ENCODE data around the gene BSCL2.

BSCL2 gene

DNA sequence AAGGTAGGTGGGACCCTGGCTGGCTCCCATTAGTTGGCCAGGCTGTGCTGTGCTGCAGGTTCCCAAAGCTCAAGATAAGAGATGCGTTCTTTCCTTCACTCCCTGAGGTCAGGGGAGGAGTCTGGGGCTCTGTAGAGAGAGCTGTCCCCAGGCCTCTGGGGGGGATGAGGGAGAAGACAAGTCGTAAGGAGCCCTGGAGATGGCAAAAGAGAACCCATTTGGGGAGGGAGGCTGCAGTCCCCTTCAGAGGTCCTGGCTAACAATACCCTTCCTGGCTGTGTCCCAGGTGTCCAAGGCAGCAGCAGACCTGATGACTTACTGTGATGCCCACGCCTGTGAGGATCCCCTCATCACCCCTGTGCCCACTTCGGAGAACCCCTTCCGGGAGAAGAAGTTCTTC, 1.2 kb upstream of the BSCL2 start:
- Histone ChIP-seq H3K27ac (ENCODE audit: low read length) (peak overlapping the region; percentile 93; the same call in 1 of the 2 replicates), H3K36me3 (replicated peaks; ENCODE audit: insufficient read depth, low read length) (no peaks in the 10 kb centered on the region), H3K9me3 (replicated peaks; ENCODE audit: insufficient read depth, low read length) (no peaks in the 10 kb centered on the region), H3K27me3 (replicated peaks; ENCODE audit: insufficient read depth, low read length) (no peaks in the 10 kb centered on the region), H3K9me2 (replicated peaks; ENCODE audit: insufficient read depth, low read length) (no peaks in the 10 kb centered on the region), H3K9ac (ENCODE audit: low read length) (peak overlapping the region; percentile 93; the same call in 1 of the 2 replicates), H3F3A (ENCODE audit: insufficient read depth, low read length) (peaks cover 53% of the 10 kb centered on the region), H2AFZ (ENCODE audit: low read length) (peak overlapping the region; percentile 68), H3K4me2 (ENCODE audit: low read depth, low read length) (peak overlapping the region; percentile 96), H4K20me1 (ENCODE audit: insufficient read depth, low read length) (no peaks in the 10 kb centered on the region), H3K4me3 (ENCODE audit: low read length) (peak overlapping the region; percentile 70), H3K4me1 (ENCODE audit: low read length) (peaks cover 48% of the 10 kb centered on the region), H3K79me2 (ENCODE audit: low read length) (peaks cover 37% of the 10 kb centered on the region)
- TF ChIP-seq CTCF (IDR thresholded peaks at IDR 0.05; ENCODE audit: low read length), result no peak
- no peak for TF ChIP-seq EZH2 (optimal IDR thresholded peaks at IDR 0.05; ENCODE audit: low read depth, low read length)
- TF ChIP-seq EZH2phosphoT487 (IDR thresholded peaks at IDR 0.05; ENCODE audit: low read length), result no peak
- DNase-seq, result no peak

DNA sequence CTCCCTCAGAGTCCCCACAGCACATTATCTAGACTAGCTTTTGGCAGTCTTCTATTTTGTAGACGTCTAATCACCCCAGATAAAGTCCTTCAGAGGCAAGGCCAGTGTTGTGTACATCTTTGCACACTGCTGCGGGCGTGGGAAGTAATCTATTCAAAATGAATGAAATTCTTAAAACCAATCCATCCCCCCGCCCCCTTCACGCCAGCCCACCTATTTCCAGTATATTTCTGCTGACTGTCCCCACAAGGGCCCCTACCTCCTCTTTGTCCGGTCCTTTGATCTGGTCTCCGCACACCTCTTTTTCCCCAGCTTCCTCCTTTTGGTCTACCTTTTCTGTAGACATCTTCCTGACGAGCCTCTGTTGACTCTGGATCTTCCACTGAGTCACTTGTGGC, 375 bp downstream of the BSCL2 start:
- no peaks in the 10 kb centered on the region for H3K36me3 ChIP-seq (replicated peaks; ENCODE audit: insufficient read depth, low read length)
- H3K9me3 ChIP-seq (replicated peaks; ENCODE audit: insufficient read depth, low read length), result no peaks in the 10 kb centered on the region
- peaks cover 40% of the 10 kb centered on the region for H3F3A ChIP-seq (ENCODE audit: insufficient read depth, low read length)
- H3K9ac ChIP-seq (ENCODE audit: low read length), result no peak overlapping the region
- H3K27ac ChIP-seq (ENCODE audit: low read length), result peak overlapping the region; percentile 2; the same call in 1 of the 2 replicates
- H3K4me3 ChIP-seq (ENCODE audit: low read length), result peak overlapping the region; percentile 83
- H4K20me1 ChIP-seq (ENCODE audit: insufficient read depth, low read length), result no peaks in the 10 kb centered on the region
- H2AFZ ChIP-seq (ENCODE audit: low read length), result peak overlapping the region; percentile 87
- peak overlapping the region; percentile 81; the same call in 1 of the 2 replicates for H3K4me2 ChIP-seq (ENCODE audit: low read depth, low read length)
- peaks cover 35% of the 10 kb centered on the region for H3K4me1 ChIP-seq (ENCODE audit: low read length)
- no peaks in the 10 kb centered on the region for H3K27me3 ChIP-seq (replicated peaks; ENCODE audit: insufficient read depth, low read length)
- no peak for DNase-seq
- TF ChIP-seq EZH2 (optimal IDR thresholded peaks at IDR 0.05; ENCODE audit: low read depth, low read length) (no peak), EZH2phosphoT487 (IDR thresholded peaks at IDR 0.05; ENCODE audit: low read length) (no peak), CTCF (IDR thresholded peaks at IDR 0.05; ENCODE audit: low read length) (no peak)
- H3K9me2 ChIP-seq (replicated peaks; ENCODE audit: insufficient read depth, low read length), result no peaks in the 10 kb centered on the region
- peaks cover 26% of the 10 kb centered on the region for H3K79me2 ChIP-seq (ENCODE audit: low read length)

GRCh38 chr11:62705880-62706849, 1.1 kb downstream of the BSCL2 start:
- peak; percentile 92 for DNase-seq
- no peaks in the 10 kb centered on the region for H3K9me3 ChIP-seq (replicated peaks; ENCODE audit: insufficient read depth, low read length)
- no peaks in the 10 kb centered on the region for H3K9me2 ChIP-seq (replicated peaks; ENCODE audit: insufficient read depth, low read length)
- peak overlapping the region; percentile 73 for H3K27ac ChIP-seq (ENCODE audit: low read length)
- H3F3A ChIP-seq (ENCODE audit: insufficient read depth, low read length), result peaks cover 37% of the 10 kb centered on the region
- H3K9ac ChIP-seq (ENCODE audit: low read length), result peak overlapping the region; percentile 71
- peaks cover 19% of the 10 kb centered on the region for H3K79me2 ChIP-seq (ENCODE audit: low read length)
- TF ChIP-seq CTCF (IDR thresholded peaks at IDR 0.05; ENCODE audit: low read length), result no peak
- no peak for TF ChIP-seq EZH2phosphoT487 (IDR thresholded peaks at IDR 0.05; ENCODE audit: low read length)
- TF ChIP-seq EZH2 (optimal IDR thresholded peaks at IDR 0.05; ENCODE audit: low read depth, low read length), result no peak
- no peaks in the 10 kb centered on the region for H3K36me3 ChIP-seq (replicated peaks; ENCODE audit: insufficient read depth, low read length)
- peak overlapping the region; percentile 93 for H3K4me2 ChIP-seq (ENCODE audit: low read depth, low read length)
- H3K27me3 ChIP-seq (replicated peaks; ENCODE audit: insufficient read depth, low read length), result no peaks in the 10 kb centered on the region
- H4K20me1 ChIP-seq (ENCODE audit: insufficient read depth, low read length), result no peaks in the 10 kb centered on the region
- peak overlapping the region; percentile 83 for H3K4me3 ChIP-seq (ENCODE audit: low read length)
- H3K4me1 ChIP-seq (ENCODE audit: low read length), result peaks cover 35% of the 10 kb centered on the region
- peak overlapping the region; percentile 87 for H2AFZ ChIP-seq (ENCODE audit: low read length)

Measured in MM.1S (cell line).